Stimulated activated CD4-positive, alpha-beta T cell treated with anti-CD3 and anti-CD28 coated beads, Interleukin-4, amount 100 ng/mL, for 4 hours (primary cell): ENCODE measurements around the gene SNAPC4.
"Not testable (repeated sequence)": the region's sequence is repeated elsewhere in the genome, so short reads cannot be mapped to it uniquely, and the experiment has no call there.

Experiments
- DNase-seq, 2 experiments: peaks; one replicate each; pipeline ENCODE4 v3.0.0-alpha.2; 2020

SNAPC4 gene

DNA sequence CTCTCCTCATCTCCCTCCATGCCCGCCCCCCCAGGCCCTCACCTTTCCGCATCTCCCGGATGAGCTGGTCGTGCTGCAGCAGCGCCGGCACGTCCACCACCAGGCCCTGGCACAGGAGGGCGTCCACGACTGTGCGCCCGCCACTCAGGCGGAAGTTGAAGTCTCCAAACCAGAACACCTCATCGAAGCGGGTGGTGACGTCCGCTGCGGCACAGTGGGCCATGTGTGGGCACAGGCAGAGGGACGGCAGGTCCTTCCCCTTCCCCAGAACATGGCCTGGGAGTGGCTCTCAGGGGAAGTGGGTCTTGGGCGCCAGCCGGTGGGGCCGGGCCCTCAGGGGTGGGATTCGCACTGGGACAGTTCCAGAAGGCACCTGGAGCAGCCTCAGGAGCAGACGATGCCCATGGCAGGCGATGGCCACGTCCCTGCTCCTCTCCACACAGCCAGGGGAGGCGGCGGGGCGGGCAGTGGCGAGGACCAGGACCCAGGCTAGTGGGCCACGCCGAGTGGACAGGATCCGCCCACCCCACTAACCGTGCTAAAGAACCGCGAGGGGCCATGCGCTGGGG is 31.9 kb upstream of the SNAPC4 start:
- DNase-seq: no peak

DNA sequence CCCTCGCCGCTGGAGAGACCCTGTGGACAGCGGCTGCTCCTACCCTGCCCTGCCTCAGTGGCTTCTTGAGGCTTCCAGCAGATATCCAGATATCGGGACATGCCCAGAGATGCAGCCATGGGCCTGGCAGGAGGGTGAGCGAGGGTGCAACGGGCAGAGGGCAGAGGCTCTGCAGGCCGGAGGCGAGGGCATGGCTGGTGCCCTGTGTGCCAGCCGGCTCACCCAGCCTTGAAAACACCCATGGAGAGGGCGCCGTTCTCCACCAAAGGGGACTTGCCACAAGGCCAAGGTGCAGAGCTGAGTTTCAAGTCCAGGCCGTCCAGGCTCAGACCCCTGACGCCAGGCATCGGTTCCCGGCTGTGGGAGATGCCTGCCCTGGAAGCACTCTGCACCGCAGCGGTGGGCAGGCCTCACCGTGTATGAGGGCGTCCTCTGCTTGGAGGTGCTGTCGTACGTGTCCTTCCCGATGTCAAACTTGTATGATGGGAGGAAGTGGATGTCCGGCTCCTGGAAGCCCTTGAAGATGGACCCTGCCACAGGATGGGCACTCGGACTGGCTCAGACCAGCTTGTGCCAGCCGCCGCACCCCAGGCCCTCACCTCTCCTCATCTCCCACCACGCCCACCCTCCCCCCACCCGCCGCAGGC is 30.7 kb upstream of the SNAPC4 start:
- no peak for DNase-seq

- DNase-seq: no peak
These were observed 29.9 kb upstream of the SNAPC4 start for GRCh38 chr9:136429683-136430491.

DNA sequence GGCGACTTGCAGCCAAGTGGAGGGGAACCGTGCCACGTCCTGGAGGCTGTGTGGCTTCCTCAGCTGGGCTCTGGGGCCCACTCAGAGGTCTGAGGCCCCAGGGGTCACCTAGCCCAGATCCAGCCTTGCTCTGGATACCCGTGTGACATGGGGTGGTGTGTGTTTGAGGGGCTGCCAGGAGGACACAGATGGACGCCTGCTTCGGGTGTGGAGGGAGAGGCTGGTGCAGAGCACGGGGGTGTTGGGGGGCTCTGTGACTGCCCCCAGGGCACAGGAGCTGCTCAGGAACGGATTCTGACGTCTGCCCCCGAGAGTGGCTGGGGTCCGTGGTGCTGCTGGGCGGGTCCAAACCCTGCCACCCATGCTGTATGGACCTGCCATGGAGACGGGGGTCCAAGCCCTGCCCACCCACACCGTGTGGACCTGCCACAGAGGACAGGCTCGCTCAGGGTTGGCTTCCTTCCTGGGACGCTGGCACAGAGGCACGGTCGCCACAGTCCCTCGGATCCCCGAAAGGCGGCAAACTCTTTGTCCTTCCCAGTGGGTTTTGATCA is 29.2 kb upstream of the SNAPC4 start:
- DNase-seq: no peak

GRCh38 chr9:136426787-136427186 is 26.8 kb upstream of the SNAPC4 start:
- no peak for DNase-seq

- DNase-seq: not testable (repeated sequence)
These were observed 25.4 kb upstream of the SNAPC4 start for GRCh38 chr9:136425367-136425766.

- no peak for DNase-seq
These were observed 24.9 kb upstream of the SNAPC4 start for GRCh38 chr9:136424750-136425362.

- DNase-seq: no peak
These were observed 23.6 kb upstream of the SNAPC4 start for GRCh38 chr9:136423432-136424146.

DNA sequence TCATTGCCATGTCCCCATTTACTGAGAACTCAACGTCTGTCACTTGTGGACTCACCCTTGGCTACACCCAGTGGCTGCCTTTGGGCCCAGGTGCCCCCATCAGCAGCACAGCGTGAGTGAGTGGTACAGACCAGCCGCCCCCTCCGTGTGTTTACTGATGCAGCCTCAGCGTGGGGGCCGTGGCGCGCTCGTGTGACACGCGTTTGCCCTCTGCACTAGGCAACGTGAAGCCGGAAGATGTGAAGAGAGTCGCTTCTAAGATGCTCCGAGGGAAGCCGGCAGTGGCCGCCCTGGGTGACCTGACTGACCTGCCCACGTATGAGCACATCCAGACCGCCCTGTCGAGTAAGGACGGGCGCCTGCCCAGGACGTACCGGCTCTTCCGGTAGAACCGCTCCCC is 22.9 kb upstream of the SNAPC4 start:
- DNase-seq: no peak

DNA sequence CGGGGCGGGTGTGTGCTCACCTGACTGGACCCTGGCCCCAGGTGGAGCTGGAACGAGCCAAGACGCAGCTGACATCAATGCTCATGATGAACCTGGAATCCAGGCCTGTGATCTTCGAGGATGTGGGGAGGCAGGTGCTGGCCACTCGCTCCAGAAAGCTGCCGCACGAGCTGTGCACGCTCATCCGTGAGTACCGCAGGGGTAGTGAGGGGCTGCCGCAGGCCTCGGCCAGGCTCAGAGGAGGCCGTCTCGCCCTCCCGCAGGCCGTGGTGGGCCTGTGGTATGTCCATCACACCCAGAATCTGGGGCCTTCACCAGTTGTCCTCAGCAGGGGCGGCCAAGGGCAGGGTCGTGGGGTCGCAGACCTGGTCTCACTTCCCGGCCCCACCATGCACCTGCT is 21.8 kb upstream of the SNAPC4 start:
- DNase-seq: no peak

GRCh38 chr9:136419092-136419420 is 19.1 kb upstream of the SNAPC4 start:
- DNase-seq: no peak

- no peak for DNase-seq
These were observed 18.5 kb upstream of the SNAPC4 start for GRCh38 chr9:136418182-136419091.

- no peak for DNase-seq
These were observed 16.9 kb upstream of the SNAPC4 start for GRCh38 chr9:136416914-136417313.

DNA sequence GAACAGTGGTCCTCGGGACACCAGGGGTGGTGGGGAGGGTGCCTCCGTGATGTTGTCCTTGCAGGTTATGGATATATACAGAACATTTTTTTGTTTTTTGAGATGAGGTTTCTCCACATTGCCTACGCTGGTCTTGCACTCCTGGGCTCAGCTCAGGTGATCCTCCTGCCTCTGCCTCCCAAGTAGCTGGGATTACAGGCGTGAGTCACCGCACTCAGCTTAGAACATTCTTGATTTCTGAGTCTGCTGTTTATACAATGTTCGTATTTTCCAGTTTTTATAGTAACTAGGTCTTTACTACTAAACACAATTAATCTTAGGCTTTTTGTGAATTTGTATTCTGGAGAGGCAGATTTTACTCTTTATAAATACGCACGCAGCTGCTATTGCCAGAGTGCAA is 16.5 kb upstream of the SNAPC4 start:
- no peak for DNase-seq

GRCh38 chr9:136412962-136413361 is 13.0 kb upstream of the SNAPC4 start:
- no peak for DNase-seq

- DNase-seq: no peak
These were observed 11.4 kb upstream of the SNAPC4 start for GRCh38 chr9:136411378-136411777.

DNA sequence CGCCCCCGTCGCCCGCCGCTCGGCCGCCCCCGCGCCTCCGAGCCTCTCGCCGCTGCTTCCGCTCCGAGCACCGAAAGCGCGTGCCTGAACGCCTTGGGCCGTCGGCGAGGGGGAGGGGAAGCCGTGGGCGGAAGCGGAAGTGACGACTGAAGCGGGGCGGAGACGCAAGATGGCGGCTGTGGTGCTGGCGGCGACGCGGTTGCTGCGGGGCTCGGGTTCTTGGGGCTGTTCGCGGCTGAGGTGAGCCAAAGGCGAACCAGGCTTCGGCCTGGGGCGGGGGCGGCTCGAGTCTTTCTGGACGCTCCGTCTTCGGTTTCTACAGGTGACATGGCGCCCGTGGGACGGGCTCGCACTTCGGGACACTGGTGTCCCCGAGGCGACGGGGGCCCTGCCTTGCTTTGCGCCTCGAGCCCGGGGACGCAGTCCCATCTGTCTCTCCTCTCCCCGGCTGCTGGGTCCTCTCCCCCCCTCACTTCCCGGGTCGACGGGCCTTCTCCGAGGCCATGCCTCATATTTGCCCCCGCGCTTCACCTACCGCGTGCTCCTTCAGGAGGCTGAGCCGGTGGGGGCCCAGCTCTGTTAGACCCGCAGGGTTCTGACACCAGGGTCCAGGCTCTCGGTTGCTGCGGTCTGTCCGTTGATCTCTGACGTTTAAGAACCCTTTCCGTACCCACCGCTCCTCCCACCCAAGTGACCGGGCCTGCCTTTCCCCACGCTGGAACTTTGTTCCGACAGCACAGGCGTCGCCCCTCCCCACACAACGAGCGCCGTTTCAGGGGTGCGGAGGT is 10.7 kb upstream of the SNAPC4 start, which contains the start of the genes ENTR1 and PMPCA:
TSS of gene ENTR1 (minus strand) at position 115 of the 788 bp plus-strand sequence. CDS start 217 bp downstream, outside the sequence.
TSS of gene PMPCA (plus strand) at position 159 of the 788 bp plus-strand sequence. CDS start at position 170, 11 bp downstream.
- DNase-seq: peak; percentile 96 to 99

DNA sequence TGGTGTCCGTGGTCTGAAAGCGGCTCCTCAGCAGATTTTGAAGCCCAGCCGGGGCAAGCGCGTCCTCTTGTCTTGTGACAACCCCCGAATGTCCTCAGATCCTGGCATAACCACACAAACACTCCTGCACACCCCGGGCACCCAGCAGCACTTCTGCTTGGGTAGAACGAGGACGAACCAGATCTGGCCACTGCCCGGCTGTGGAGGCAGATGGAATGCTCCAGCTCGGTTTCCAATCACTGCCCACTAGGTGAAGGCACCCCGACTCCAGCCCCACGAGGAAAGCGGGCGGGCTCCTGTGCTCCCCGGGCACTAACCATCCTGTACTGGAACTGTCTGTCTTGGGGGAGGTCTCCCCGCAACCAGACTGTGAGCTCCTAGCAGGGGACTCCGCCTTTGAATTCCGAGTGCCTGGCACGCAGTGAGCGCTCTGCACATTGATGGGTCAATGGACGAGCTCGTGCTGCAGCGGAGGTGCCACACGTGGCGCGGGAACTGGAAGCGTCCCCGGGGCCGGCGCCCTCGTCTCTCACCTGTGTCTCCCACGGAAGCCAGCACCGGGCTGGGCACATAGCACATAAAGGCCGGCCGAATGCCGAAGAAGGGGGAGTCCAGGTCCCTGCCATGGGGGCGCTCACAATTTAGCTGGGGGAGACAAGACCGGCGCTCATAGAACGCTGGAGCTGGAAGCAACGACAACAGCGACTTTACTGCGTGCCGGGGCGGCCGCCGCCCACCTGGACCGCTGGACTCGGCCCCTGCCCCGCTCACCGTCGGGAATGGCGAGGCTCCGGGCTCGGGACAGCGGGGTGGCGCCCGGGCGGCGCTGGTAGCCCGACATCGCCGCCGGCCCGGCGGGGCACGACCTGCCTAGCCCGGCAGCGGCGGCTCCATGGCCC is 9.8 kb upstream of the SNAPC4 start:
- DNase-seq: peak; percentile 32

DNA sequence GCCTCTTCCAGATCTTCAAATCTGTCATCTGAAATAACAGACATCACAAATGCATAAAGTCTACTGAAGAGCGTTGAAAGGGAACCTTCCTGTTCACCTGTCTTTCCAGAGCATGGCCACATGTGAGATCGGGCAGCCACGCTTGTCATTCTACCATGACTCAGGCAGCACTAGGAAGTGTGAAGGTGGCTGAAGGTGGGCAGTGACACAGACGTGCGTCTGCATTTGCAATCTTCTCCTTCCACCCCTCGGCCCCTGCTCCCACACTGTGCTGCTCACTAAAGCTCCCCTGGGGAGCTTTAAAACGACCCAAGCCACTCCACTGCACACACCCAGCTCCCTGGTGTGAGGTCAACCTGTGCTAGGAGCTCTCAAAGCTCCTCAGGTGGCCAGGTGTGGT is 7.9 kb upstream of the SNAPC4 start:
- no peak for DNase-seq

- DNase-seq: not testable (repeated sequence)
These were observed 7.1 kb upstream of the SNAPC4 start for GRCh38 chr9:136407061-136407460.
